HepG2 (cell line): Measurements from ENCODE around the gene SMIM13. TPM values are rescaled to one million over a fixed set of nuclear protein-coding genes. Genes with fewer than 3 reads are reported as not detected.

Experiments
- BCL6 ChIP-seq: IDR thresholded peaks from 2 replicates; pipeline ENCODE4 v1.6.1; 2016; ENCODE audit warnings: missing genetic modification reagents, missing compliant biosample characterization
- HIVEP1 ChIP-seq: sonication (generic); formaldehyde crosslinking; IDR thresholded peaks from 2 replicates; pipeline ENCODE4 v1.4.0; 2020; ENCODE audit warnings: mild to moderate bottlenecking, missing genetic modification reagents
- IRF9 ChIP-seq: sonication (generic); formaldehyde crosslinking; IDR thresholded peaks from 2 replicates; pipeline ENCODE4 v1.8.0; 2022; ENCODE audit warnings: missing genetic modification reagents, mild to moderate bottlenecking, borderline replicate concordance
- IRX3 ChIP-seq: sonication (generic); formaldehyde crosslinking; IDR thresholded peaks from 2 replicates; pipeline ENCODE4 v1.8.1; 2023; ENCODE audit warnings: mild to moderate bottlenecking, low read depth, missing genetic modification reagents, borderline replicate concordance
- KLF15 ChIP-seq: sonication (generic); formaldehyde crosslinking; IDR thresholded peaks from 2 replicates; pipeline ENCODE4 v1.8.1; 2023; ENCODE audit warnings: borderline replicate concordance, mild to moderate bottlenecking, inconsistent platforms, missing genetic modification reagents, mixed read lengths
- MAF1 ChIP-seq: sonication (generic); formaldehyde crosslinking; IDR thresholded peaks from 2 replicates; pipeline ENCODE4 v1.5.0; 2020; ENCODE audit warnings: missing genetic modification reagents, borderline replicate concordance
- MIER2 ChIP-seq: IDR thresholded peaks from 2 replicates; pipeline ENCODE4 v1.6.1; 2016; ENCODE audit warnings: missing biosample characterization, missing genetic modification reagents
- NFIC ChIP-seq: IDR thresholded peaks from 2 replicates; pipeline ENCODE4 v1.6.1; 2012; ENCODE audit warnings: mild to moderate bottlenecking, low read length, inconsistent platforms
- PATZ1 ChIP-seq: sonication (generic); formaldehyde crosslinking; IDR thresholded peaks from 2 replicates; pipeline ENCODE4 v1.4.0; 2020; ENCODE audit warnings: missing genetic modification reagents
- POLR2AphosphoS2 ChIP-seq: IDR thresholded peaks from 2 replicates; pipeline ENCODE4 v1.6.1; 2011; ENCODE audit warnings: low read depth, low read length, improper control_type of control experiment
- SCMH1 ChIP-seq: sonication (generic); formaldehyde crosslinking; IDR thresholded peaks from 2 replicates; pipeline ENCODE4 v1.9.0; 2021; ENCODE audit warnings: missing genetic modification reagents, mild to moderate bottlenecking, borderline replicate concordance
- SOX13 ChIP-seq, 3 experiments: fragments of 450-650 bp in 1 of 3; sonication (generic) in 1 of 3; formaldehyde crosslinking in 1 of 3; IDR thresholded peaks in 2 of 3; conservative IDR thresholded peaks in 1 of 3; 2 replicates each; pipeline versions ENCODE4 v1.5.0 to v1.6.1; 2016 to 2020; ENCODE audit warnings: antibody characterized with exemption in 1 of 3, mild to moderate bottlenecking in 1 of 3, missing compliant biosample characterization in 1 of 3, missing genetic modification reagents in 1 of 3, moderate library complexity in 1 of 3
- ZNF101 ChIP-seq: sonication (generic); formaldehyde crosslinking; IDR thresholded peaks from 2 replicates; pipeline ENCODE4 v1.4.0; 2020; ENCODE audit warnings: mild to moderate bottlenecking, low read depth, missing genetic modification reagents, borderline replicate concordance
- ZNF260 ChIP-seq: sonication (generic); formaldehyde crosslinking; IDR thresholded peaks from 2 replicates; pipeline ENCODE4 v1.4.0; 2020; ENCODE audit warnings: missing genetic modification reagents, low read depth, mild to moderate bottlenecking, borderline replicate concordance
- ZNF34 ChIP-seq: sonication (generic); formaldehyde crosslinking; IDR thresholded peaks from 2 replicates; pipeline ENCODE4 v1.4.0; 2020; ENCODE audit warnings: mild to moderate bottlenecking, missing genetic modification reagents, borderline replicate concordance
- ZNF567 ChIP-seq: sonication (generic); formaldehyde crosslinking; IDR thresholded peaks from 2 replicates; pipeline ENCODE4 v1.8.1; 2023; ENCODE audit warnings: mild to moderate bottlenecking, missing genetic modification reagents, borderline replicate concordance
- ZNF687 ChIP-seq: sonication (generic); formaldehyde crosslinking; IDR thresholded peaks from 2 replicates; pipeline ENCODE4 v1.5.1; 2020; ENCODE audit warnings: mild to moderate bottlenecking, missing genetic modification reagents, moderate library complexity
- ZNF83 ChIP-seq: sonication (generic); formaldehyde crosslinking; IDR thresholded peaks from 2 replicates; pipeline ENCODE4 v1.4.0; 2020; ENCODE audit warnings: missing genetic modification reagents, mild to moderate bottlenecking, borderline replicate concordance
- polyA plus RNA-seq, 8 experiments: library from polyadenylated mRNA; depleted of rRNA in 3 of 8; stranded (reverse) in 7 of 8; unstranded in 1 of 8; fragments of >200 nt; fragmentation: Illumina TruSeq in 4 of 8; extraction: Trizol in 4 of 8; gene quantifications; 2 replicates each; pipeline versions ENCODE4 v1.2.1 to v1.2.3, GENCODE V29; 2011 to 2016; ENCODE audit warnings: low read depth in 4 of 8, missing spikeins in 1 of 8, mixed read lengths in 1 of 8; ENCODE audit not compliant: insufficient read depth in 1 of 8
- total RNA-seq, 5 experiments: library from RNA; depleted of rRNA; stranded (reverse); fragments of >200 nt; fragmentation: Illumina TruSeq; extraction: Trizol; gene quantifications; 2 replicates each; pipeline ENCODE4 v1.2.3, GENCODE V29; 2016; ENCODE audit warnings: low read depth in 1 of 5
- TF ChIP-seq, protein P1 (sequence below): sonication (generic); formaldehyde crosslinking; IDR thresholded peaks from 2 replicates; pipeline ENCODE4 v1.5.0; 2020; ENCODE audit warnings: mild to moderate bottlenecking, missing genetic modification reagents

Gene SMIM13
- total and polyA plus RNA-seq, 2 of the 13 experiments (the other 11 are each of a cell fraction or from before 2014, with no cell fraction given), result 2.7 to 10.2 TPM

DNA sequence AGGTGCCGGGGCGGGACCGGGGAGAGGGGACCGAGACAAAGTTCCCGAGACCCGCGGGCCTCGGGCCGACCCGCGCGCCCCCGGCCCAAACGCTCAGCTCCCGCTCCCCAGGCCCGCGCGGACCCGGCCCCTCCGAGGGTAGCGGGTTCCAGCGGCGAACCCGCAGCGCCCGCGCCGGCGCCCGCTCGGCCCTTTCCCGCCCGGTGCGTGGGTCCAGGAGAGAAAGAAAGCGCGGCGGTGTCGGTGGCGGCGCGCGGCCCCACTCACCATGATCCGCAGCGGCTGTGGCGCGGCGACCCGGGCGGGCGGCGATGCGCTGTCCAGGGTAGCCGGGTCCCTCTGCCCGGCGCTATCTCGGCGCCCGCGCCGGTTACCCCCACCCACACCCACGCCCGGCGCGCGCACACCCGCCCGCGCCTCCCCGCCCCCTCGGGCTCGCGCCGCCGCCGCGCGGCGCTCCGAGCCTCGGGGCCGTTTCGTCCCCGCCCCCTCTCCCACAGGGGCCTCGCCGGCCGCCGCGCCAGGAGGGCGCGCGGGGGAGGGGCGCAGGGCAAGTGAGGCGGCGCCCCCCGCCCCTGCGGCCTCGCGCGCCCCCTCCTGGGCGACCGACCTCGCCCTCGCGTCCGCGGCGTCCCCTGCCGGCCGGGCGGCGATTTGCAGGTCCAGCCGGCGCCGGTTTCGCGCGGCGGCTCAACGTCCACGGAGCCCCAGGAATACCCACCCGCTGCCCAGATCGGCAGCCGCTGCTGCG lies 49.5 kb upstream of the SMIM13 start, which contains the start of gene ELOVL2 (continued):
- TF ChIP-seq IRX3, result 0 out of 2 replicates have a peak, but pooled peaks have one; percentile 4
- TF ChIP-seq, protein P1, sequence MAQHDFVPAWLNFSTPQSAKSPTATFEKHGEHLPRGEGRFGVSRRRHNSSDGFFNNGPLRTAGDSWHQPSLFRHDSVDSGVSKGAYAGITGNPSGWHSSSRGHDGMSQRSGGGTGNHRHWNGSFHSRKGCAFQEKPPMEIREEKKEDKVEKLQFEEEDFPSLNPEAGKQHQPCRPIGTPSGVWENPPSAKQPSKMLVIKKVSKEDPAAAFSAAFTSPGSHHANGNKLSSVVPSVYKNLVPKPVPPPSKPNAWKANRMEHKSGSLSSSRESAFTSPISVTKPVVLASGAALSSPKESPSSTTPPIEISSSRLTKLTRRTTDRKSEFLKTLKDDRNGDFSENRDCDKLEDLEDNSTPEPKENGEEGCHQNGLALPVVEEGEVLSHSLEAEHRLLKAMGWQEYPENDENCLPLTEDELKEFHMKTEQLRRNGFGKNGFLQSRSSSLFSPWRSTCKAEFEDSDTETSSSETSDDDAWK (CRISPR knock-in tag), result no peak
- TF ChIP-seq PATZ1 (CRISPR knock-in tag), result peak; percentile 73
- TF ChIP-seq BCL6, result peak; percentile 33
- TF ChIP-seq MAF1, result 0 out of 2 replicates have a peak, but pooled peaks have one; percentile 27
- no peak for TF ChIP-seq KLF15 (CRISPR knock-in tag)
- TF ChIP-seq HIVEP1 (CRISPR knock-in tag), result no peak
- TF ChIP-seq IRF9 (CRISPR knock-in tag), result peak; percentile 75; the same call in 1 of the 2 replicates
- no peak for TF ChIP-seq ZNF83 (CRISPR knock-in tag)
- no peak for TF ChIP-seq SCMH1
- no peak for TF ChIP-seq POLR2AphosphoS2
- no peak for TF ChIP-seq ZNF260 (CRISPR knock-in tag)
- TF ChIP-seq ZNF567, result 0 out of 2 replicates have a peak, but pooled peaks have one; percentile 40
- peak; percentile 58 for TF ChIP-seq ZNF687 (CRISPR knock-in tag)
- TF ChIP-seq SOX13 (IDR thresholded peaks at IDR 0.05), result no peak
- TF ChIP-seq SOX13 (CRISPR knock-in tag; conservative IDR thresholded peaks at IDR 0.05 in 1 of 2, IDR thresholded peaks at IDR 0.05 in 1 of 2), result peak in 1 of 2 experiments; percentile 10; a peak in 1 of 4 replicates
- no peak for TF ChIP-seq MIER2 (CRISPR knock-in tag)
- no peak for TF ChIP-seq ZNF101 (CRISPR knock-in tag)
- no peak for TF ChIP-seq ZNF34 (CRISPR knock-in tag)
- no peak for TF ChIP-seq NFIC
